Endothelial cell (in vitro differentiated cells): ENCODE results near the gene PPT1. TPM values are rescaled to one million over a fixed set of nuclear protein-coding genes. Genes with fewer than 3 reads are reported as not detected.

Experiments used
- DNase-seq: peaks from one replicate; pipeline ENCODE4 v3.0.0; 2021; ENCODE audit warnings: low spot score
- H3K27ac Mint-ChIP-seq: one replicate; pipeline ENCODE4 v1.8.0; 2021; ENCODE audit warnings: mixed read lengths, inconsistent platforms; ENCODE audit not compliant: unreplicated experiment
- H3K27me3 Mint-ChIP-seq: one replicate; pipeline ENCODE4 v1.8.0; 2021; ENCODE audit warnings: mild to moderate bottlenecking, moderate library complexity, mixed read lengths, inconsistent platforms; ENCODE audit not compliant: unreplicated experiment
- H3K36me3 Mint-ChIP-seq: one replicate; pipeline ENCODE4 v1.8.0; 2021; ENCODE audit warnings: mild to moderate bottlenecking, low read depth, mixed read lengths, inconsistent platforms; ENCODE audit not compliant: unreplicated experiment
- H3K4me1 Mint-ChIP-seq: one replicate; pipeline ENCODE4 v1.8.0; 2021; ENCODE audit warnings: mild to moderate bottlenecking, mixed read lengths, inconsistent platforms; ENCODE audit not compliant: unreplicated experiment
- H3K4me3 Mint-ChIP-seq: one replicate; pipeline ENCODE4 v1.8.0; 2021; ENCODE audit warnings: mild to moderate bottlenecking, mixed read lengths, inconsistent platforms; ENCODE audit not compliant: unreplicated experiment
- H3K9me3 Mint-ChIP-seq: one replicate; pipeline ENCODE4 v1.8.0; 2021; ENCODE audit warnings: mixed read lengths, inconsistent platforms; ENCODE audit not compliant: unreplicated experiment
- CTCF ChIP-seq: fragments of 200-600 bp; sonication (generic); IDR thresholded peaks from one replicate; pipeline ENCODE4 v1.5.0; 2021; ENCODE audit warnings: antibody characterized with exemption; ENCODE audit not compliant: unreplicated experiment
- total RNA-seq: library from RNA; stranded (reverse); fragmentation: NEBNext Ultra II Directional; extraction: Animal tissue kit (Norgen Biotek cat#: 25700); gene quantifications from one replicate; pipeline ENCODE4 v1.2.1, GENCODE V29; 2021; ENCODE audit not compliant: unreplicated experiment

PPT1 gene
- total RNA-seq, 1 donor from 2014 or later: 52.7 TPM

DNA sequence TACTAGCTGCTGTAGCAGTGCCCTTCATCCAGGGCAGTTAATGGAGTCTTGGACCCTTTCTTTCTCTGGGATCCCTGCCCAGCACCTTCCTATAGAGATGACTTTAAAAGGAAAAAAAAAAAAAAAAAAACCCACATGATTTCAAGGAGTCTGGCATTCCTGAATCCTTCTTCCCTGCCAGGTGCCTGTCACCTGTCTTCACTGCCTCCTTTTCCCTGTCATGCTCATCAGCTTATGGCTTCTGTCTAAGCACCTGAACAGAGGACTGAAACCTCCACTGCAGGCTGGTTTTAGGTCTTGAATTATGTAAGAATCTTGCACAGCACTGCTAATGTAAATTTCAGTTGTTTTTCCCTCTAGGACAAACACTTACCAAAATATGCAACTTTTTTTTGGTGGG is 24.9 kb downstream of the PPT1 start:
- H3K36me3 Mint-ChIP-seq: peaks cover 44% of the 10 kb centered on the region
- no peak for DNase-seq
- H3K27me3 Mint-ChIP-seq: peaks cover 1% of the 10 kb centered on the region
- no peaks in the 10 kb centered on the region for H3K9me3 Mint-ChIP-seq
- H3K4me3 Mint-ChIP-seq: peak overlapping the region; percentile 77
- no peaks in the 10 kb centered on the region for H3K4me1 Mint-ChIP-seq
- no peak for TF ChIP-seq CTCF
- no peak overlapping the region for H3K27ac Mint-ChIP-seq

DNA sequence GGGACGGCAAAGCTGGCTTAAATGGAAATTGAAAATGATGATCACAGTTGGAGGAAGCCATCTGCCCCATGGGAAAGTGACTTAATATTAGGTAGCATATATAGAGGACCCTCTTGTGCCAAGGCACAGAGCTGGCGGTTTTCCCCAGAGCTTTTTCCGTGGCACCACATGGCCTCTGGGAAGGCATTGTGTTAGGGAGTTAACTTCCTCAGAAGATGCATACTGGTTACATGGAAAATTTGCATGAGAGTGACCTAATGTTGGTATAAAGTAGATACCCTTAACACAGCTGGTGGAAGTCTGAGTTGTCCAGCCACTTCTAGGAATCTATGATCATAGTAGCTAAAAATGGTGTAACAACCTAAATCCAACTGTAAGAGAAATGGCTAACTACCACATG is 29.2 kb downstream of the PPT1 start:
- Mint-ChIP-seq H3K4me1 (peaks cover 28% of the 10 kb centered on the region), H3K27me3 (peaks cover 1% of the 10 kb centered on the region), H3K36me3 (peaks cover 72% of the 10 kb centered on the region), H3K27ac (no peak overlapping the region), H3K4me3 (peak overlapping the region; percentile 39), H3K9me3 (no peaks in the 10 kb centered on the region)
- no peak for TF ChIP-seq CTCF
- DNase-seq: no peak

DNA sequence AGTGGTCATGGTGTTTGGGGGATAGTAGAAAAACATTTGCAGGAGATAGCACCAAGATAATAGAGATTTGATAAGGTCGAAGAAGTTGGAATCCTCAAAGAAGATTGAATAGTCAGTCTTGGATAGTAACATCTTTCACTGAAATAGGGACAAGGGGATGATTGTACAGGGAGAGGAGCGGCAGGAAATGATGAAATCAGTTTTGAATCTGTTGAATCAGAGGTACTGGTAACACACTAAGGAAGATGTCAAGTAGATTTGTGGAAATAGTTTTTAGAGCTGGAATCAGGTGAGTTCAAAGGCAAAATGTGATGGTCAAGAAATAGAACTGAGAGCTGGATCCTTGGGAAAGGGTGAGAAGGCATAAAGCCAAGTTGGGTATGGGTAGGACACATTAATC is 30.0 kb downstream of the PPT1 start:
- Mint-ChIP-seq H3K9me3 (no peaks in the 10 kb centered on the region), H3K36me3 (peaks cover 64% of the 10 kb centered on the region), H3K4me3 (peak overlapping the region; percentile 14), H3K27ac (peak overlapping the region; percentile 0), H3K4me1 (peaks cover 30% of the 10 kb centered on the region), H3K27me3 (peaks cover 1% of the 10 kb centered on the region)
- TF ChIP-seq CTCF: no peak
- no peak for DNase-seq

GRCh38 chr1:40064797-40065499 is 32.1 kb downstream of the PPT1 start:
- no peak for TF ChIP-seq CTCF
- H3K27ac Mint-ChIP-seq: peak overlapping the region; percentile 30
- peaks cover 1% of the 10 kb centered on the region for H3K27me3 Mint-ChIP-seq
- H3K36me3 Mint-ChIP-seq: peaks cover 55% of the 10 kb centered on the region
- H3K9me3 Mint-ChIP-seq: no peaks in the 10 kb centered on the region
- peaks cover 47% of the 10 kb centered on the region for H3K4me1 Mint-ChIP-seq
- no peak for DNase-seq
- H3K4me3 Mint-ChIP-seq: no peak overlapping the region

DNA sequence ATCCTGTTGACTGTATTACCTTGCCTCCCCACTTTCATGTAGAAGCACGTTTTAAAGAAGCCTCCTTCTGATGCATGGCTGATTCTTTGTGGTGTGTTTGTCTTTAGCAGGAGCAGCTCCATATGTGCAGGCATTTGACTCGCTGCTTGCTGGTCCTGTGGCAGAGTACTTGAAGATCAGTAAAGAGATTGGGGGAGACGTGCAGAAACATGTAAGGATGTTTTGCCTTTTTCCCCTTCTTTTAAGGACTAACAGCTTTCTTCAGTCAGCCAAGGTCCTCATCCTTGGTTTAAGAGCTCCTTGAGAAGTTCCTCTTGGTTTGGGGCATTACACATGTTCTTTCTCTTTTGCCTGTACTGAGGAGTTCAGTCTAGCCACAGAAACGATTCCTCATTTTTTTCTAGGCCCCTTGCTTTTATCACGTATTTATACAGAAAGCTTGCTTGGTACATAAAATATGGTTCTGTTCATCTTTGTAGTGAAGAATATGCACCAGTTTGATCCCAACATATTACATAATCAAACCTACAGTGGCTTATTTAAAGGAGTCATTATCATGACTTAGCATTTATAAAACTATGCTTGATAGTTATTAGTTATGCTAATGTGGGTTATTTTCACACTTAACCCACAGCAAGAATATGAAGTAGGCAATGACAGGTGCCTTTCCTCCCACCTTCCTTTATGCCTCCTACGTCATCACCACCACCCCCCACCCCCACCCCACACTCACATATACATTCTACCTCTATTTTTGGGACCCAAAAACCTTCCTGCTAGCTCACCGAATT is 36.9 kb downstream of the PPT1 start:
- Mint-ChIP-seq H3K27ac (peak overlapping the region; percentile 77), H3K9me3 (no peaks in the 10 kb centered on the region), H3K4me3 (no peak overlapping the region), H3K36me3 (peaks cover 26% of the 10 kb centered on the region), H3K27me3 (peaks cover 3% of the 10 kb centered on the region), H3K4me1 (peaks cover 77% of the 10 kb centered on the region)
- DNase-seq: no peak
- no peak for TF ChIP-seq CTCF
